ENCODE measurements around the gene DOCK4. TPM values are rescaled to one million over a fixed set of nuclear protein-coding genes. Genes with fewer than 3 reads are reported as not detected.

DOCK4 gene
- total and polyA plus RNA-seq, 2 of the 8 experiments (the other 6 are each of a cell fraction or from before 2014, with no cell fraction given): 5.1 to 23.6 TPM

DNA sequence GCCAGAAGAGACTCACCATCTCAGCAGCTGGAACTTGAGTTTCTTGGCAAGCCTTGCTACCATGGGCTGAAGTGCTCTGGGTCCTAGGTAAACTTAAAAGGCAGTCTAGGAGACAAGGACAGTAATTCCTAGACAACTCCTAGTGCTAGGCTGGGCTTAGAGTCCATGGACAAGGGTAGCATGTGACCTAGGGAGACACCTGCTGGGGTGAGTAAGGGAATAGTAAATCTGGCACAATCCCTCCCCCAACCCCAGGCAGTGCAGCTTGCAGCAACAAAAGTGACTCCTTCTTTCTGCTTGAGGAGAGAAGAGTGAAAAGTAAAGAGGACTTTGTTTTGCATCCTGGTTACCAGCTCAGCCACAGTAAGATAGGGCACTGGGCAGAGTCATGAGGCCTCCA is 327.4 kb downstream of the DOCK4 start:
- no peaks in the 10 kb centered on the region for H3K79me1 ChIP-seq (ENCODE audit: low read depth, low read length)
- H3K27me3 ChIP-seq (replicated peaks in 1 of 4; ENCODE audit: control insufficient read depth in 3 of 4, extremely low read depth in 1 of 4, insufficient read depth in 3 of 4, low read length in 3 of 4): no peaks in the 10 kb centered on the region
- H4K91ac ChIP-seq (replicated peaks; ENCODE audit: insufficient read length, low read length): no peak overlapping the region
- no peak overlapping the region for H3K9ac ChIP-seq (replicated peaks in 1 of 4; ENCODE audit: extremely low read depth in 1 of 4, low read depth in 3 of 4, low read length in 3 of 4)
- no peak overlapping the region for H2AFZ ChIP-seq (ENCODE audit: low read length)
- no peak for TF ChIP-seq EGR1 (IDR thresholded peaks at IDR 0.05; ENCODE audit: borderline replicate concordance, low read depth, low read length)
- no peaks in the 10 kb centered on the region; a peak in 2 of 4 replicates for H3K9me3 ChIP-seq (ENCODE audit: insufficient read depth in 2 of 2, low read depth in 1 of 2, low read length in 1 of 2)
- peak overlapping the region; percentile 46; the same call in 1 of the 2 replicates for H2BK5ac ChIP-seq (ENCODE audit: low read depth, low read length)
- no peak overlapping the region for H4K5ac ChIP-seq (ENCODE audit: insufficient read length, low read depth, low read length)
- no peak overlapping the region for H2AK5ac ChIP-seq (ENCODE audit: low read depth, low read length)
- no peak overlapping the region for H3K56ac ChIP-seq (replicated peaks; ENCODE audit: insufficient read length, low read depth, low read length)
- ChIA-PET POLR2A (ENCODE audit: partially characterized antibody) (no interaction called here), CTCF (ENCODE audit: partially characterized antibody) (interaction anchor here (0.9 to 3.6 kb wide), 3 partner anchors 21 to 115 kb away, joined by 3 to 17 read pairs (median 8); no protein-coding TSS in a partner anchor)
- DNase-seq (ENCODE audit: low read depth in 1 of 2, low spot score in 2 of 2) (no peak), FAIRE-seq (no peak)
- H3K18ac ChIP-seq (ENCODE audit: extremely low read depth, low read length): peak overlapping the region; percentile 51; the same call in 1 of the 2 replicates
- no peak overlapping the region for H3K4me2 ChIP-seq (ENCODE audit: insufficient read depth in 1 of 2, low read depth in 2 of 2, low read length in 2 of 2)
- H3K14ac ChIP-seq (ENCODE audit: insufficient read length): no peak overlapping the region
- H2BK20ac ChIP-seq (ENCODE audit: low read length): no peak overlapping the region
- H2BK15ac ChIP-seq (ENCODE audit: low read length): no peak overlapping the region
- H3K23me2 ChIP-seq (ENCODE audit: low read depth, low read length): no peaks in the 10 kb centered on the region; the same call in 1 of the 2 replicates
- H3K23ac ChIP-seq (ENCODE audit: insufficient read length): no peak overlapping the region
- H3K79me2 ChIP-seq (ENCODE audit: control insufficient read depth in 1 of 2, insufficient read depth in 2 of 2, low read length in 2 of 2): no peaks in the 10 kb centered on the region
- no peaks in the 10 kb centered on the region for H4K20me1 ChIP-seq (replicated peaks in 1 of 2; ENCODE audit: control insufficient read depth in 1 of 2, insufficient read depth in 2 of 2, low read length in 2 of 2)
- H3K4me3 ChIP-seq (ENCODE audit: extremely low read depth in 1 of 4, insufficient read depth in 2 of 4, low read depth in 3 of 4, low read length in 4 of 4): no peak overlapping the region
- H3K4ac ChIP-seq (replicated peaks; ENCODE audit: insufficient read length, low read depth, low read length): no peak overlapping the region
- H2BK120ac ChIP-seq (replicated peaks; ENCODE audit: low read depth, low read length): peak overlapping the region; percentile 33
- H3K36me3 ChIP-seq (ENCODE audit: control insufficient read depth in 2 of 4, insufficient read depth in 4 of 4, low read length in 3 of 4): peaks cover 0 to 2% (median 0%) of the 10 kb centered on the region in 4 experiments; a peak in 1 of 8 replicates
- H3K4me1 ChIP-seq (replicated peaks in 1 of 4; ENCODE audit: control insufficient read depth in 3 of 4, insufficient read depth in 4 of 4, low read length in 3 of 4): peaks cover 0 to 16% (median 7%) of the 10 kb centered on the region in 4 experiments; a peak in 5 of 7 replicates
- no peak overlapping the region for H3K27ac ChIP-seq (ENCODE audit: low read depth, low read length)
- H2BK12ac ChIP-seq (ENCODE audit: low read depth, low read length): peak overlapping the region; percentile 62; the same call in 1 of the 2 replicates
- no peak overlapping the region for H4K8ac ChIP-seq (ENCODE audit: extremely low read depth, insufficient read depth, low read length)

All from H1 (cell line).